Measurements from ENCODE around the gene CYP24A1.

The CYP24A1 gene

GRCh38 chr20:54122189-54122588 is 51.6 kb downstream of the CYP24A1 start:
- H3K27me3 ChIP-seq (replicated peaks; ENCODE audit: control insufficient read depth, insufficient read depth, low read length) = no peaks in the 10 kb centered on the region
- H3K4me3 ChIP-seq (replicated peaks; ENCODE audit: low read depth, low read length) = no peak overlapping the region
- no peaks in the 10 kb centered on the region for H3K36me3 ChIP-seq (ENCODE audit: control insufficient read depth, insufficient read depth, low read length)
- DNase-seq (ENCODE audit: extremely low read depth, insufficient read length) = no peak
- no peak for TF ChIP-seq CTCF (IDR thresholded peaks at IDR 0.05; ENCODE audit: insufficient read depth, low read length, poor library complexity, severe bottlenecking)

- Histone ChIP-seq H3K27me3 (replicated peaks; ENCODE audit: control insufficient read depth, insufficient read depth, low read length) (no peaks in the 10 kb centered on the region; the same call in 1 of the 2 replicates), H3K4me3 (replicated peaks; ENCODE audit: low read depth, low read length) (no peak overlapping the region), H3K36me3 (ENCODE audit: control insufficient read depth, insufficient read depth, low read length) (no peaks in the 10 kb centered on the region)
- no peak for DNase-seq (ENCODE audit: extremely low read depth, insufficient read length)
- TF ChIP-seq CTCF (IDR thresholded peaks at IDR 0.05; ENCODE audit: insufficient read depth, low read length, poor library complexity, severe bottlenecking) = no peak
Measured at GRCh38 chr20:54119744-54120143, 54.0 kb downstream of the CYP24A1 start.

- no peak for DNase-seq (ENCODE audit: extremely low read depth, insufficient read length)
- Histone ChIP-seq H3K27me3 (replicated peaks; ENCODE audit: control insufficient read depth, insufficient read depth, low read length) (no peaks in the 10 kb centered on the region; the same call in 1 of the 2 replicates), H3K36me3 (ENCODE audit: control insufficient read depth, insufficient read depth, low read length) (no peaks in the 10 kb centered on the region), H3K4me3 (replicated peaks; ENCODE audit: low read depth, low read length) (no peak overlapping the region)
- no peak for TF ChIP-seq CTCF (IDR thresholded peaks at IDR 0.05; ENCODE audit: insufficient read depth, low read length, poor library complexity, severe bottlenecking)
Measured at GRCh38 chr20:54118220-54119001, 55.4 kb downstream of the CYP24A1 start.

- no peaks in the 10 kb centered on the region for H3K36me3 ChIP-seq (ENCODE audit: control insufficient read depth, insufficient read depth, low read length)
- TF ChIP-seq CTCF (IDR thresholded peaks at IDR 0.05; ENCODE audit: insufficient read depth, low read length, poor library complexity, severe bottlenecking) = no peak
- no peak for DNase-seq (ENCODE audit: extremely low read depth, insufficient read length)
- H3K4me3 ChIP-seq (replicated peaks; ENCODE audit: low read depth, low read length) = no peak overlapping the region
- no peaks in the 10 kb centered on the region; the same call in 1 of the 2 replicates for H3K27me3 ChIP-seq (replicated peaks; ENCODE audit: control insufficient read depth, insufficient read depth, low read length)
Measured at GRCh38 chr20:54116550-54117235, 57.1 kb downstream of the CYP24A1 start.

GRCh38 chr20:54115172-54115854 is 58.5 kb downstream of the CYP24A1 start:
- DNase-seq (ENCODE audit: extremely low read depth, insufficient read length) = no peak
- H3K36me3 ChIP-seq (ENCODE audit: control insufficient read depth, insufficient read depth, low read length) = no peaks in the 10 kb centered on the region
- H3K4me3 ChIP-seq (replicated peaks; ENCODE audit: low read depth, low read length) = no peak overlapping the region
- H3K27me3 ChIP-seq (replicated peaks; ENCODE audit: control insufficient read depth, insufficient read depth, low read length) = no peaks in the 10 kb centered on the region; the same call in 1 of the 2 replicates
- TF ChIP-seq CTCF (IDR thresholded peaks at IDR 0.05; ENCODE audit: insufficient read depth, low read length, poor library complexity, severe bottlenecking) = no peak

All from GM06990 (cell line).